ENCODE data around the gene SUGP2.

GRCh38 chr19:18941628-18942354, 91.5 kb downstream of the SUGP2 start:
- TF ChIP-seq CTCF (IDR thresholded peaks at IDR 0.05), result no peak
- no peak for TF ChIP-seq POLR2A (IDR thresholded peaks at IDR 0.05)

Measured in adrenal gland (tissue), 5 donors.